NCI-H345 (cell line): ENCODE data around the gene CSGALNACT2.
"Not testable (repeated sequence)": the region's sequence is repeated elsewhere in the genome, so short reads cannot be mapped to it uniquely, and the experiment has no call there.

Experiments
- DNase-seq: peaks from one replicate; lab custom pipeline; 2025; lab: John Stamatoyannopoulos, UW

Gene CSGALNACT2

GRCh38 chr10:43183764-43184163 is 45.5 kb downstream of the CSGALNACT2 start:
- not testable (repeated sequence) for DNase-seq

- DNase-seq = no peak
These were observed 47.9 kb downstream of the CSGALNACT2 start for GRCh38 chr10:43186150-43186549.

GRCh38 chr10:43187213-43187612 is 49.0 kb downstream of the CSGALNACT2 start:
- DNase-seq = no peak

GRCh38 chr10:43188702-43189101 is 50.5 kb downstream of the CSGALNACT2 start:
- DNase-seq = no peak

- no peak for DNase-seq
These were observed 52.0 kb downstream of the CSGALNACT2 start for GRCh38 chr10:43190289-43190688.

GRCh38 chr10:43190775-43191174 is 52.5 kb downstream of the CSGALNACT2 start:
- DNase-seq = no peak

GRCh38 chr10:43192884-43193283 is 54.6 kb downstream of the CSGALNACT2 start:
- DNase-seq = no peak

- DNase-seq = no peak
These were observed 55.3 kb downstream of the CSGALNACT2 start for GRCh38 chr10:43193496-43194080.

- no peak for DNase-seq
These were observed 56.0 kb downstream of the CSGALNACT2 start for GRCh38 chr10:43194266-43194665.

GRCh38 chr10:43194859-43195258 is 56.6 kb downstream of the CSGALNACT2 start:
- no peak for DNase-seq

- no peak for DNase-seq
These were observed 57.3 kb downstream of the CSGALNACT2 start for GRCh38 chr10:43195557-43195956.

GRCh38 chr10:43196131-43196980 is 58.1 kb downstream of the CSGALNACT2 start:
- DNase-seq = no peak

GRCh38 chr10:43196981-43197833 is 59.0 kb downstream of the CSGALNACT2 start:
- no peak for DNase-seq

- DNase-seq = no peak
These were observed 59.8 kb downstream of the CSGALNACT2 start for GRCh38 chr10:43197834-43198681.

GRCh38 chr10:43198682-43199005 is 60.4 kb downstream of the CSGALNACT2 start:
- no peak for DNase-seq

- DNase-seq = no peak
These were observed 60.9 kb downstream of the CSGALNACT2 start for GRCh38 chr10:43199088-43199683.

- no peak for DNase-seq
These were observed 61.7 kb downstream of the CSGALNACT2 start for GRCh38 chr10:43199684-43200537.

GRCh38 chr10:43200538-43201390 is 62.5 kb downstream of the CSGALNACT2 start:
- DNase-seq = no peak

GRCh38 chr10:43201545-43202131 is 63.4 kb downstream of the CSGALNACT2 start:
- no peak for DNase-seq
